GM18909 (cell line): Measurements from ENCODE around the gene STK17A.
"Not testable (repeated sequence)": the region's sequence is repeated elsewhere in the genome, so short reads cannot be mapped to it uniquely, and the experiment has no call there.

Experiments used
- ATAC-seq: cut with Tn5 transposase; IDR thresholded peaks from one replicate; pipeline ENCODE4 v1.9.1; 2021; ENCODE audit warnings: mild to moderate bottlenecking; ENCODE audit not compliant: unreplicated experiment, poor library complexity

STK17A gene

DNA sequence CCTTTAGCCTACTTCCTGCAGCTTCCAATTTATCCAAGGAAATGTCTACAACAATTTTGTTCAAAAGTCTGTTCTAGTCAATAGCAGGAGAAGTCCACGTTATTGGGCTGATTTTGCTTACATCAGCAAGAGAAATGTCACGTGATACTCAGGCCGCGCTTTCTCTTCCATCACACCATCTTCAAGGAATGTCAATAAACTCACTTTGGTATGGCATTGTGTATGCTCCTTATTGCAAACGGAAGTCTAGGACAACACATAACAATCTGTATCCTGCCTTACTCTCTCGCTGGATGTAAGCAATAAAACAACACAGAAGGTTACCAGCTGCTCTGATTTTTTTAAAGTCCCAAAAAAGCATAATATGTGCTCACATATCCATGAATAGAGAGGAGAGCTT, 17.1 kb upstream of the STK17A start:
- no peak for ATAC-seq

DNA sequence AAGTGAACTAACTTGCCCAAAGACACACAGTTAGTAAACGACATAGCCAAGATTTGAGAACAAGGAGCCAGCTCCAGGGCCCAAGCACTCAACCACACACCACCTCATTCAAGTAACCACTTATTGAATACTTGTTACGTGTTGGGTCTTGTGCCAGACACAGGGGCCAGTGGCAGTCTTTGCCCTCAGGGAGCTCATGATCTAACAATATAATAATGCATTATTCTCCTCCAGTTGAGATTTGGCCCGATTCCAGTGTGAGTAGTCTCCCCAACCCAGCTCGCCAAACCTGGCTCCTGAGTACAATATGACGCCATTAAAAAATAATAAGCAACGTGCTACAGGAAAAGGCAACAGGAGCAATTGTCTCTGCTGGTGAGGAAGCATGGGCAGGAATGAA, 14.4 kb upstream of the STK17A start:
- ATAC-seq = no peak

GRCh38 chr7:43569424-43569823, 13.5 kb upstream of the STK17A start:
- peak; percentile 74 for ATAC-seq

GRCh38 chr7:43570688-43571365, 12.1 kb upstream of the STK17A start:
- peak; percentile 70 for ATAC-seq

DNA sequence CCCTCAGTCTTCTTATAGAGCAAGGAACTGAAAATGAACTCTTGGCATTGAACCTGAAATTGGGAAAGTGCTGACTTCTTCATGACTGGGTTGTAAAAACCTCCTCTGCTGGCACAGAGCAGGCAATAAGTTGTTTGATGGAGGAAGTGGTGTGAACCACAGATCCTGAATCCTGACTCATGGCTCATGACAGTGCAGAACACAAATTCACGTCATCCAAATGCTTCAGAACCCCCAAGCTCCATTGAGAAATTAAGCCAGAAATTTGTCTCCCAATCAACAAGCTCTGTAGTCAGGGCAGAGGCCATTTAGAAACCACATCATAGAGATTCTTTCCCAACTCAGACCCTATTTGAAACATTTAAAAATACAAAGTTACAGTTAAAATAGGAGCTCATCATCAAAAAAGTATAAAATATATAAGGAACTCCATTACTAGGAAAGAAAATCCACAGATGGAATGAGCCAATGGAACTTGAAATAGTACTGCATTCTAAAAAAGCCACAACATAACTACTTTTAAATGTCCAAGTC, 10.3 kb upstream of the STK17A start:
- ATAC-seq = no peak

DNA sequence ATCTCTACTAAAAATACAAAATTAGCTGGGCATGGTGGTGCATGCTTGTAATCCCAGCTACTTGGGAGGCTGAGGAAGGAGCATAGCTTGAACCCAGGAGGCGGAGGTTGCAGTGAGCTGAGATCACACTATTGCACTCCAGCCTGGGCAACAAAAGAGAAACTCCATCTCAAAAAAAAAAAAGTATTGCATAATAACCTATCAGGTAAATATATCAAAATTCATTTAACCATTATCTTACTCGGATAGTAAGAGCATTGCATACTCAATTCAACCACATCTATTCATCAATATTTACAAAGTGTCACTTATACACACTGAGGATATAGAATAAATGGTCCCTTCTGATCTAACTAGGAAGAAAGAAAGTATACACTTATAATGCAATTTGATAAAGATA, 9.1 kb upstream of the STK17A start:
- not testable (repeated sequence) for ATAC-seq

DNA sequence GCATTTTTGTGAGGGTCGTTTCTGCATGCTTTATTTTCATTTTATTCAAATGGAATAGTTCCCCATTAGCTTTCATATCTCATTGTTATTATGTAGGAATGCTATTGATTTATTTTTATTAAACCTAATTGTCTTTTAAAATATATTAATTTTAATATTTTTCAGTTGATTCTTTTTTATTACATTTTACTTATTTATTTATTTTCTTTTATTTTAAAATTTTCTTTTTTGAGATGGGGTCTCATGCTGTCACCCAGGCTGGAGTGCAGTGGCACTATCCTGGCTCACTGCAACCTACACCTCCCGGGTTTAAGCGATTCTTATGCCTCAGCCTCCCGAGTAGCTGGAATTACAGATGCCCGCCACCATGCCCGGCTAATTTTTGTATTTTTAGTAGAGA, 7.4 kb upstream of the STK17A start:
- ATAC-seq = no peak

GRCh38 chr7:43576241-43576640, 6.7 kb upstream of the STK17A start:
- ATAC-seq = no peak

GRCh38 chr7:43577485-43577951, 5.4 kb upstream of the STK17A start:
- ATAC-seq = no peak

- ATAC-seq = peak; percentile 28
These were observed 701 bp downstream of the STK17A start for GRCh38 chr7:43583424-43584194.

- ATAC-seq = no peak
These were observed 1.3 kb downstream of the STK17A start for GRCh38 chr7:43584195-43584586.

DNA sequence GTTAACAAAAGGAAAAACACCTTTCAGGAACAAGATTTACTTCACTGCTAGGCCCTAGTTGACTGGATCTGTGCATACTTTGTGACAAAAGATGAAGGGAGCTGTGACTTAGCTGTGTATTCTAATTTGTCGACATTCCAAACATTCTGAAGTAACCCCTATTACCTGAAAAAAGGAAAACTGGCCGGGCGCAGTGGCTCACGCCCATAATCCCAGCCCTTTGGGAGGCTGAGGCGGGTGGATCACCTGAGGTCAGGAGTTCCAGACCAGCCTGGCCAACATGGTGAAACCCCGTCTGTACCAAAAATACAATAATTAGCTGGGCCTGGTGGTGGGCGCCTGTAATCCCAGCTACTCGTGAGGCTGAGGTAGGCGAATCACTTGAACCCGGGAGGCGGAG, 1.8 kb downstream of the STK17A start:
- not testable (repeated sequence) for ATAC-seq

DNA sequence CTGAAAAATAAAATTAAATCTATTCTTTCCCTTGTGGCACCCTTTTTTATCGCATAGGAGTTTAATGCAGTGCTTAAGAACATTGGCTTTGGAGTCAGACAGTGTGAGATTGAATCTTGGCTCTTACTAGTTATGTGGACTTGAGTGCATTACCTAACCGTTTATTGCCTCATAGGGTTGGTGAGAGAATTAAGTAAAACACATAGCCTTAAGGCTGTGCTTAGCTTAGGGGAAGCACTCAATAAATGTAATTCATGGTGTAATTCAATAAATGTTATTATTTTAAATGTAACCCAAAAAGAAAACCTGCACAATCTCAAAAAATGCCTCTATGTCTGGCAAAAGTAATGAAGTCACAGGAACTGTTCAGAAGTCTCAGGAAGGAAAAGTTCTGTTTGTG, 2.7 kb downstream of the STK17A start:
- no peak for ATAC-seq

- ATAC-seq = no peak
These were observed 3.5 kb downstream of the STK17A start for GRCh38 chr7:43586251-43586900.

GRCh38 chr7:43588477-43589132, 5.7 kb downstream of the STK17A start:
- ATAC-seq = no peak

DNA sequence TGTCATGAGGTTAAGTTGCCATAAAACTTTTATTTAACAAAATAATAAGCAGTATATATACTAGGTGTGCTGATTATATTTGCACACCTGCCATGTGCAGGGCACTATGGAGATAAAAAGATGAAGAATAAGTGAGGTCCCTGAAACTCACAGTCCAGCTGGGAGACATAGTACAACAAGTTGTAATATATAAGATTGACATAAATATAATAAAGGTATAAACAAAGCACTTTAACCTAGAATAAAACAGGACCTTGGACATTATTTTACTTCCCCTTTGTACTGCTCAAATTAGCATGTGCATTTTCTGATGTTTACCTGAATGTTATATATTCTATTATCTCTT, 6.2 kb downstream of the STK17A start:
- no peak for ATAC-seq

DNA sequence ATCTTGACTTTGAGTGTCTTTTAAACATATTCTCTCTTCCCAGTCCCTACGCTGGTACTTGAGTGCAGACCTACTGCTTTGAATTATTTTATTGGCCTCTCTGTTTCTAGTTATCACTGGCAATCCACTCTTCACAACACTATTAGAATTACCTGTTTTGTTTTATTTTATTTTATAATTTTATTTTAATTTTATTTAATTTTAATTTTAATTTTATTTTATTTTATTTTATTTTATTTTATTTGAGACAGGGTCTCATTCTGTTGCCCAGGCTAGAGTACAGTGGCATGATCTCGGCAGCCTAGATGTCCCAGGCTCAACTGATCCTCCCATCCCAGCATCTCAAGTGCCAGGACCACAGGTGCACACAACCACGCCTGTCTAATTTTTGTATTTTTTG, 6.8 kb downstream of the STK17A start:
- ATAC-seq = no peak

DNA sequence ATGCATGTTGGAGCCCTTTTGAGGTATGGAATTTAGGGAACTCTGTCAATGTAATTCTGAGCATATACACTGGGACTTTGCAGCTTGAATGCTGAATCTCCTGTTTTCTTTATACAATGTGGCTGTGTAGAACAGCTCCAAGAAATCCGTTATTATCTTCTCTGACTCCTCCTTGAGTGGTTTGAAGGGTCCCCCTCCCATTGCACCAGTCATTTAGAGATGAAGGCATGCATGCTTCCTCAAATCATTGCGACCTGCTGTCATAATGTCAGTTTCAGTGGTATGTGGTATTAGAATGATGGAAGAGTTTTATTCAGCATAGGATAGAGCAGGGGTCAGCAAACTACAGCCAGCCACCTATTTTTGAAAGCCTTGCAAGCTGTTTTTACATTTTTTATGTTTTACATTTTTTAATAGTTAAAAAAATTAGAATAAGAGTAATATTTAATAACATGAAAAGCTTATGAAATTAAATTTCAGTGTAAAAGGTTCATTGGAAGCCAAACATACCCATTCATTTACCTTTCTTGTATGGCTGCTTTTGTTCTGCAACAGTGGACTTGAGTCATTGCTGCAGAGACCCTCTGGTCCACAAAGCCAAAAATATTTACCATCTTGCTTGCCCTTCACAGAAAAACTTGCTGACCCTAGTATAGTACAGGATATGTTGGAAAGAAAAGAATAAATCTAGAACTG, 8.1 kb downstream of the STK17A start:
- peak; percentile 79 for ATAC-seq

DNA sequence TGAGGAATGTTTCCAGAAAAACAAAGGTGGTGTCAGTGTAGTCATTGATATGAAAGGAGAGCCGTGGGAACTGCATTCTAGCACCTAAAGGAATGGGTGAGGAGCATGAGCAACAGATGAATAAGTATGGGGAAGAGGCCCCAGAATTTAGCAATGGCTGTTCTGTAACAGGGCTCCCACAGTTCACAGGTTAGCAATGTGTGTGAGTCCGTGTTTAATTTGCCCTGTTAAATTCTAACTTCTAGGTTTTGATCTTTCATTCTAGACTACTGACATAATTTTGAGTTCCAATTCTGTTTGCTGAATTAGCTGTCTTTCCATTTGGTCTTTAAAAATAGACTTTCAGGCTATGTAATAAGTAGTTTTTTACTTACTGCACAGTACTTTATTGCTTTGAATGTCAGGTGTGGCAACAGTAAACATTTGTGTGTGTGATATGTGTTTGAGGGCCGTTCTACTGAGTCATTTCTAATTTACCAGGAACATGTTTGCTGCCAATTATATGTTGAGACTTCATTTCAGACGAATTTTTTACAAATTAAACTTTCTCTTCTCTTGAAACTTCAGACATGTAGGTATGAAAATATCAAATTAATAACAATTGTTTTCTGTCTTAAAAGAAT, 8.8 kb downstream of the STK17A start:
- ATAC-seq = no peak

DNA sequence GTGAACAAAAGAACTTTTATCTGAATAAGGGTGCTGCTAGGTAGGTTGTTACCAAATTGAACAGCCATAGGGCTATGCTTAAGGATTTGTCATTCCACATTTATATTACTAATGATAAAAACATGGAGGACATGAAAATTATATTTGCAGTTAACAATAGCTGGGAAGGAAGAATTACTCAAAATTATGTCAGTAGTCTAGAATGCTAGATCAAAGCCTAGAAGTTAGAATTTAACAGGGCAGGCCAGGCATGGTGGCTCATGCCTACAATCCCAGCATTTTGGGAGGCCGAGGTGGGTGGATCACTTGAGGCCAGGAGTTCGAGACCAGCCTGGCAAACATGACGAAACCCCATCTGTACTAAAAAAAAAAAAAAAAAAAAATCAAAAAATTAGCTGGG, 9.4 kb downstream of the STK17A start:
- no peak for ATAC-seq
